GM12878 (cell line): ENCODE results near the gene RRAD. TPM values are rescaled to one million over a fixed set of nuclear protein-coding genes. Genes with fewer than 3 reads are reported as not detected.

Experiments used
- ATAC-seq: fragments of 200-7000 bp; cut with Tn5 transposase; 3 replicates; pipeline ENCODE4 v1.9.1; 2020; ENCODE audit warnings: mild to moderate bottlenecking, moderate library complexity
- BruUV-seq: library from RNA; stranded (reverse); fragments of 400-500 nt; replicated peaks from 2 replicates; lab custom pipeline; 2021; lab: Mats Ljungman, UMichigan
- CTCF ChIA-PET: fragments of 300-600 bp; sonication (Branson Sonifier 250); formaldehyde crosslinking; extraction: SDS; loops from one replicate; lab custom pipeline; 2021; ENCODE audit warnings: inconsistent platforms; lab: Yijun Ruan, JAX
- POLR2A ChIA-PET: fragments of 350-600 bp; formaldehyde crosslinking; extraction: SDS; loops from one replicate; lab custom pipeline; 2021; ENCODE audit warnings: inconsistent platforms; lab: Charles Lee
- RAD21 ChIA-PET: fragments of 300-600 bp; sonication (Branson Sonifier 250); formaldehyde crosslinking; loops from one replicate; lab custom pipeline; 2023; ENCODE audit warnings: antibody characterized with exemption; ENCODE audit not compliant: unreplicated experiment; lab: Charles Lee
- SMC1A ChIA-PET: fragments of 300-600 bp; sonication (Branson Sonifier 250); formaldehyde crosslinking; loops from one replicate; lab custom pipeline; 2023; ENCODE audit not compliant: unreplicated experiment, uncharacterized antibody; lab: Charles Lee
- DNase-seq: peaks from one replicate; pipeline ENCODE4 v3.0.0-alpha.2; 2011; ENCODE audit warnings: low read depth, low spot score
- FAIRE-seq: peaks from 3 replicates; lab custom pipeline; 2011; peaks lifted over from hg19 to GRCh38; lab: Jason Lieb, UNC
- H2AFZ ChIP-seq: 2 replicates; pipeline ENCODE4 v1.6.0; 2011; ENCODE audit warnings: low read depth, low read length, control low read depth; ENCODE audit not compliant: control insufficient read depth
- H3K27ac ChIP-seq: 2 replicates; pipeline ENCODE4 v1.5.1; 2011; ENCODE audit warnings: control low read depth; ENCODE audit not compliant: control insufficient read depth, insufficient read depth
- H3K27me3 ChIP-seq, 2 experiments: replicated peaks in 1 of 2; 2 replicates each; pipeline versions ENCODE4 v1.6.0 to v1.6.1; 2011; ENCODE audit warnings: low read length in 1 of 2; ENCODE audit not compliant: control insufficient read depth in 2 of 2, insufficient read depth in 2 of 2
- H3K36me3 ChIP-seq, 2 experiments: 2 replicates each; pipeline ENCODE4 v1.5.1; 2011; ENCODE audit warnings: low read length in 1 of 2; ENCODE audit not compliant: control insufficient read depth in 2 of 2, insufficient read depth in 2 of 2
- H3K4me1 ChIP-seq: 2 replicates; pipeline ENCODE4 v1.6.1; 2011; ENCODE audit warnings: mild to moderate bottlenecking, low read length, moderate library complexity, mixed read lengths; ENCODE audit not compliant: control insufficient read depth, insufficient read depth
- H3K4me2 ChIP-seq: 2 replicates; pipeline ENCODE4 v1.6.0; 2011; ENCODE audit warnings: control low read depth; ENCODE audit not compliant: control insufficient read depth, insufficient read depth
- H3K4me3 ChIP-seq: fragments of 200-600 bp; sonication (generic); 2 replicates; pipeline ENCODE4 v1.5.1; 2016
- H3K79me2 ChIP-seq: 2 replicates; pipeline ENCODE4 v1.6.0; 2011; ENCODE audit warnings: low read length; ENCODE audit not compliant: control insufficient read depth, insufficient read depth
- H3K9ac ChIP-seq: 2 replicates; pipeline ENCODE4 v1.8.0; 2011; ENCODE audit warnings: low read length, control low read depth, mixed read lengths; ENCODE audit not compliant: control insufficient read depth, insufficient read depth
- H3K9me3 ChIP-seq: replicated peaks from 3 replicates; pipeline ENCODE4 v1.5.1; 2011; ENCODE audit warnings: mild to moderate bottlenecking, low read length; ENCODE audit not compliant: control insufficient read depth, insufficient read depth
- H4K20me1 ChIP-seq: 2 replicates; pipeline ENCODE4 v1.6.0; 2011; ENCODE audit not compliant: control insufficient read depth, insufficient read depth
- BCL3 ChIP-seq: IDR thresholded peaks from 2 replicates; pipeline ENCODE4 v1.6.1; 2011; ENCODE audit warnings: borderline replicate concordance, low read depth, mild to moderate bottlenecking, moderate library complexity, low read length; ENCODE audit not compliant: insufficient read depth, poor library complexity, severe bottlenecking
- WRNIP1 ChIP-seq: IDR thresholded peaks from 2 replicates; pipeline ENCODE4 v1.6.1; 2011; ENCODE audit warnings: low read depth, low read length, improper control_type of control experiment, borderline replicate concordance
- ZBTB33 ChIP-seq: fragments of 450-650 bp; IDR thresholded peaks from 2 replicates; pipeline ENCODE4 v1.6.1; 2017; ENCODE audit warnings: mild to moderate bottlenecking
- WGBS: methylation state at CpG from one replicate; pipeline ENCODE4 v1.1.6; 2016; ENCODE audit warnings: low lambda C conversion rate; ENCODE audit not compliant: insufficient replicate concordance, insufficient coverage; ENCODE audit errors: missing lambda C conversion rate; 5-methylcytosine and 5-hydroxymethylcytosine counted together
- in situ Hi-C: fragments of 300-500 bp; cut with MboI; formaldehyde crosslinking; loops from 9 replicates; pipeline ENCODE4 v1.14.3; 2018; ENCODE audit warnings: mixed read lengths
- intact Hi-C: fragments of 100-400 bp; cut with micrococcal nuclease; formaldehyde crosslinking; loops from one replicate; pipeline ENCODE4 v1.14.2; 2022; ENCODE audit not compliant: unreplicated experiment
- polyA plus RNA-seq, 11 experiments: library from polyadenylated mRNA; depleted of rRNA in 4 of 11; unstranded in 6 of 11; stranded (reverse) in 5 of 11; fragments of >200 nt; fragmentation: Nextera tagmentation in 4 of 11; fragmentation: Illumina TruSeq in 1 of 11; extraction: Ambion mirVana in 4 of 11; extraction: Trizol in 1 of 11; gene quantifications; 1 replicate in 1 of 11; 2 replicates in 10 of 11; pipeline versions ENCODE4 v1.2.1 to v1.2.3, GENCODE V29; 2011 to 2016; ENCODE audit warnings: inconsistent platforms in 2 of 11, missing spikeins in 2 of 11, low read depth in 1 of 11
- total RNA-seq, 4 experiments: library from RNA; depleted of rRNA in 3 of 4; stranded (reverse); fragments of >200 nt in 3 of 4; fragmentation: Illumina TruSeq in 1 of 4; extraction: Trizol in 1 of 4; gene quantifications; 2 replicates each; pipeline versions ENCODE4 v1.2.1 to v1.2.3, GENCODE V29; 2013 to 2021

RRAD gene
- total and polyA plus RNA-seq, 10 of the 15 experiments (the other 5 are each of a cell fraction or from before 2014, with no cell fraction given), result 0.11 to 8.5 (median 2.8) TPM

DNA sequence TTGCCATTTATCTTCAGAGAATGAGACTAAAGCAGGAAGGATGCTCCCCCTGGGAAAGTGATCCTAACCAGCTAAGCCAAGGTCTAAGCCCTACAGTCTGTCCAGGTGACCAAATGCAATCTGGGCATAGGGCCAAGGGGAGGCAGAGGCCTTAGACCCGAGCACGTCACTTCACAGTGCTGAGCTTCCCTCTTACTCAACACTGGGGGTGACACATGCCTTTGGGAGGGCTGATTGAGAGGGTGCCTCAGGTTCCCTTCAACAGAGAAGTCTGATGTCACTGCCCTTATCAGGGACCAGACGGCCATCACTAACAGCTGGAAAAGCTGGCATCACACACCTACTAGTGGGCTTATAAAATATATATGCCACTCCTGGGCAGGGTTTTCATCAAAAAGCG lies 4.9 kb upstream of the RRAD start:
- Histone ChIP-seq H4K20me1 (no peaks in the 10 kb centered on the region), H3K79me2 (peaks cover 24% of the 10 kb centered on the region)
- RAD21 ChIA-PET, result no interaction called here
- FAIRE-seq, result no peak
- TF ChIP-seq BCL3 (no peak), WRNIP1 (no peak), ZBTB33 (no peak)
- TF ChIP-seq, all 136 proteins: peak for 0
- ChIA-PET POLR2A (no interaction called here), SMC1A (interaction anchor here (1.1 kb wide), 1 partner anchor 35 kb away, joined by 3 read pairs; no protein-coding TSS in a partner anchor), CTCF (interaction anchor here (1.7 to 2.3 kb wide), 2 partner anchors 24 to 35 kb away, joined by 4 to 10 read pairs; no protein-coding TSS in a partner anchor)
- ATAC-seq (no peak), DNase-seq (no peak)
- H3K9me3 ChIP-seq, result no peaks in the 10 kb centered on the region
- BruUV-seq, result no TSS peak
- no peaks in the 10 kb centered on the region for H3K36me3 ChIP-seq
- H3K27ac ChIP-seq, result no peak overlapping the region
- intact Hi-C loops (no loop called here), in situ Hi-C loops (loop anchor here (10.0 kb wide), 1 partner anchor 65 kb away; no protein-coding TSS in a partner anchor)
- 90% methylated on average over 4 of the region's 4 CpGs for WGBS
- H3K4me2 ChIP-seq, result no peak overlapping the region
- no peak overlapping the region for H3K4me3 ChIP-seq
- H3K27me3 ChIP-seq, result no peaks in the 10 kb centered on the region
- no peak overlapping the region for H3K9ac ChIP-seq
- H3K4me1 ChIP-seq, result peaks cover 27% of the 10 kb centered on the region
- no peak overlapping the region for H2AFZ ChIP-seq
